ENCODE data around the gene ITPR3. TPM values are rescaled to one million over a fixed set of nuclear protein-coding genes. Genes with fewer than 3 reads are reported as not detected.

The ITPR3 gene
- total RNA-seq, 1 donor, result 15.1 TPM

DNA sequence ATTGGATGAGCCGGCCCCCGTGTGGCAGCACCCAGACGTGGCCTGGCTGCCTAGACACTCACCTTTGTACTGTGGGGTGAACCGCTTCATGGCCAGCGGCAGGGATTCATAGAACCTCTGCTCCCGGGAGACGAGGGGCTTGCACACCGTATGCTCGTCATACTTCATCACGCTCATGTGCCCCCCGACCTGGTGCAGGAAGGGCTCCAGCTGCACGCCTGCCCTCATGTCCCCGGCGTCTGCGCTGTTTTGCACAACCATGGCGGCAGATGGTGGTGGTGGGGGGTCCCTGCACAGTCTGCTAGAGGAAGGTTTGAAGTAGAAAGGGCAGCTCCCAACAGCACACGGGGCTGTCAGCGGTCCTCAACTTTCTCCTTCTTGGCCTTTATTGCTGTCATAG is 114.1 kb downstream of the ITPR3 start:
- no peak for DNase-seq (ENCODE audit: low read depth)
- TF ChIP-seq, protein P1, sequence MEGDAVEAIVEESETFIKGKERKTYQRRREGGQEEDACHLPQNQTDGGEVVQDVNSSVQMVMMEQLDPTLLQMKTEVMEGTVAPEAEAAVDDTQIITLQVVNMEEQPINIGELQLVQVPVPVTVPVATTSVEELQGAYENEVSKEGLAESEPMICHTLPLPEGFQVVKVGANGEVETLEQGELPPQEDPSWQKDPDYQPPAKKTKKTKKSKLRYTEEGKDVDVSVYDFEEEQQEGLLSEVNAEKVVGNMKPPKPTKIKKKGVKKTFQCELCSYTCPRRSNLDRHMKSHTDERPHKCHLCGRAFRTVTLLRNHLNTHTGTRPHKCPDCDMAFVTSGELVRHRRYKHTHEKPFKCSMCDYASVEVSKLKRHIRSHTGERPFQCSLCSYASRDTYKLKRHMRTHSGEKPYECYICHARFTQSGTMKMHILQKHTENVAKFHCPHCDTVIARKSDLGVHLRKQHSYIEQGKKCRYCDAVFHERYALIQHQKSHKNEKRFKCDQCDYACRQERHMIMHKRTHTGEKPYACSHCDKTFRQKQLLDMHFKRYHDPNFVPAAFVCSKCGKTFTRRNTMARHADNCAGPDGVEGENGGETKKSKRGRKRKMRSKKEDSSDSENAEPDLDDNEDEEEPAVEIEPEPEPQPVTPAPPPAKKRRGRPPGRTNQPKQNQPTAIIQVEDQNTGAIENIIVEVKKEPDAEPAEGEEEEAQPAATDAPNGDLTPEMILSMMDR (IDR thresholded peaks at IDR 0.05; ENCODE audit: insufficient read depth, low read depth, low read length), result no peak
- no peak overlapping the region for H3K4me3 ChIP-seq (ENCODE audit: low read depth, low read length)

- TF ChIP-seq, protein P1 (IDR thresholded peaks at IDR 0.05; ENCODE audit: insufficient read depth, low read depth, low read length), result no peak
- DNase-seq (ENCODE audit: low read depth), result no peak
Observed at GRCh38 chr6:33737267-33738026, 116.3 kb downstream of the ITPR3 start.

GRCh38 chr6:33738153-33738552 is 117.0 kb downstream of the ITPR3 start:
- TF ChIP-seq, protein P1 (IDR thresholded peaks at IDR 0.05; ENCODE audit: insufficient read depth, low read depth, low read length), result no peak
- H3K4me3 ChIP-seq (ENCODE audit: low read depth, low read length), result no peak overlapping the region
- no peak for DNase-seq (ENCODE audit: low read depth)

More at GRCh38 chr6:33737267-33738026, 116.3 kb downstream of the ITPR3 start:
- H3K4me3 ChIP-seq (ENCODE audit: low read depth, low read length), result no peak overlapping the region

- TF ChIP-seq, protein P1 (IDR thresholded peaks at IDR 0.05; ENCODE audit: insufficient read depth, low read depth, low read length), result no peak
- no peak overlapping the region for H3K4me3 ChIP-seq (ENCODE audit: low read depth, low read length)
- DNase-seq (ENCODE audit: low read depth), result no peak
Observed at GRCh38 chr6:33738879-33739278, 117.8 kb downstream of the ITPR3 start.

- no peak for DNase-seq (ENCODE audit: low read depth)
- no peak overlapping the region for H3K4me3 ChIP-seq (ENCODE audit: low read depth, low read length)
- TF ChIP-seq, protein P1 (IDR thresholded peaks at IDR 0.05; ENCODE audit: insufficient read depth, low read depth, low read length), result no peak
Observed at GRCh38 chr6:33739571-33739970, 118.4 kb downstream of the ITPR3 start.

GRCh38 chr6:33740204-33740608 is 119.1 kb downstream of the ITPR3 start:
- H3K4me3 ChIP-seq (ENCODE audit: low read depth, low read length), result no peak overlapping the region
- peak; percentile 16 for DNase-seq (ENCODE audit: low read depth)
- TF ChIP-seq, protein P1 (IDR thresholded peaks at IDR 0.05; ENCODE audit: insufficient read depth, low read depth, low read length), result no peak

DNA sequence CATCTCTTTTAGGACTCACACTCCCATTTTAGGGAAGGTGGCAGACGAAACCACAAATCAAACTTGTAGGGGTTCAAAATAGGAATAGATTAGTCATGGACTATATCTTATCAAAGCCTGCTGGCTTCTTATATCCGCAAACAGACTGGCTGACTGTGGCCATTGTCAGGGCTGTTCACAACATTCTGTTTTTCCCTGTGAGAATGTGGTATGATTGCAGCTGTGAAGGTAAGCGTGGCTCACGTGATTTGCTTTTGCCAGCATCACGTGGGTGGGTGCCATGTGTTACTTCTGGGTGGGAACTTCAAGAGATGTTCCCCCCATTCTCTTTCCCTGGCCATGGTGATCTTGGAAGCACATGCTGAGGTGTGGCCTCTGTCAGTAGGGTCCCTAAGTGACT is 119.7 kb downstream of the ITPR3 start:
- TF ChIP-seq, protein P1 (IDR thresholded peaks at IDR 0.05; ENCODE audit: insufficient read depth, low read depth, low read length), result no peak
- no peak overlapping the region for H3K4me3 ChIP-seq (ENCODE audit: low read depth, low read length)
- no peak for DNase-seq (ENCODE audit: low read depth)
